RWPE2 (cell line): ENCODE results near the gene RNF215.

Experiments
- ATAC-seq: fragments of 200-7000 bp; cut with Tn5 transposase; 3 replicates; pipeline ENCODE4 v1.9.1; 2021; ENCODE audit warnings: low read depth
- DNase-seq: peaks from one replicate; pipeline ENCODE4 v3.0.0-alpha.2; 2020; ENCODE audit warnings: low spot score
- H3K27ac ChIP-seq: fragments of 450-650 bp; 2 replicates; pipeline ENCODE4 v1.5.1; 2017; ENCODE audit warnings: mild to moderate bottlenecking; ENCODE audit not compliant: poor library complexity, severe bottlenecking
- H3K27me3 ChIP-seq: fragments of 250-450 bp; sonication (Bioruptor Pico); 2 replicates; pipeline ENCODE4 v1.5.1; 2021; ENCODE audit warnings: mild to moderate bottlenecking, moderate library complexity; ENCODE audit not compliant: insufficient read depth, poor library complexity, severe bottlenecking
- H3K36me3 ChIP-seq: fragments of 250-450 bp; sonication (Bioruptor Pico); 2 replicates; pipeline ENCODE4 v1.5.1; 2020; ENCODE audit warnings: low read depth, mild to moderate bottlenecking, moderate library complexity
- H3K4me1 ChIP-seq: fragments of 250-450 bp; sonication (Bioruptor Pico); 2 replicates; pipeline ENCODE4 v1.5.1; 2021; ENCODE audit warnings: mild to moderate bottlenecking, moderate library complexity; ENCODE audit not compliant: insufficient read depth, poor library complexity, severe bottlenecking
- H3K4me3 ChIP-seq: fragments of 250-450 bp; sonication (Bioruptor Pico); 2 replicates; pipeline ENCODE4 v1.5.1; 2021; ENCODE audit warnings: mild to moderate bottlenecking, moderate library complexity; ENCODE audit not compliant: severe bottlenecking
- H3K9me3 ChIP-seq: fragments of 250-450 bp; sonication (Bioruptor Pico); 2 replicates; pipeline ENCODE4 v1.5.1; 2021; ENCODE audit warnings: mild to moderate bottlenecking, moderate library complexity; ENCODE audit not compliant: severe bottlenecking
- CTCF ChIP-seq: fragments of 450-650 bp; IDR thresholded peaks from one replicate; pipeline ENCODE4 v1.5.1; 2017; ENCODE audit warnings: mild to moderate bottlenecking, moderate library complexity; ENCODE audit not compliant: poor library complexity, severe bottlenecking

Gene RNF215

GRCh38 chr22:30372915-30373314 is 14.3 kb downstream of the RNF215 start:
- Histone ChIP-seq H3K4me1 (no peaks in the 10 kb centered on the region), H3K36me3 (peaks cover 7% of the 10 kb centered on the region), H3K27ac (no peak overlapping the region), H3K4me3 (no peak overlapping the region), H3K27me3 (no peaks in the 10 kb centered on the region), H3K9me3 (no peaks in the 10 kb centered on the region)
- ATAC-seq (no peak), DNase-seq (no peak)
- no peak for TF ChIP-seq CTCF

GRCh38 chr22:30371981-30372380 is 15.2 kb downstream of the RNF215 start:
- Histone ChIP-seq H3K9me3 (no peaks in the 10 kb centered on the region), H3K4me3 (no peak overlapping the region), H3K27ac (no peak overlapping the region), H3K27me3 (no peaks in the 10 kb centered on the region), H3K4me1 (no peaks in the 10 kb centered on the region), H3K36me3 (no peaks in the 10 kb centered on the region)
- TF ChIP-seq CTCF: no peak
- ATAC-seq (no peak), DNase-seq (no peak)

- Histone ChIP-seq H3K36me3 (no peaks in the 10 kb centered on the region), H3K27ac (no peak overlapping the region), H3K4me3 (no peak overlapping the region), H3K9me3 (no peaks in the 10 kb centered on the region), H3K4me1 (no peaks in the 10 kb centered on the region), H3K27me3 (no peaks in the 10 kb centered on the region)
- TF ChIP-seq CTCF: no peak
- DNase-seq: no peak
- ATAC-seq: no peak
Measured at GRCh38 chr22:30371321-30371720, 15.9 kb downstream of the RNF215 start.

GRCh38 chr22:30370641-30371230 is 16.5 kb downstream of the RNF215 start:
- Histone ChIP-seq H3K4me1 (no peaks in the 10 kb centered on the region), H3K9me3 (no peaks in the 10 kb centered on the region), H3K36me3 (no peaks in the 10 kb centered on the region), H3K4me3 (no peak overlapping the region), H3K27me3 (no peaks in the 10 kb centered on the region), H3K27ac (no peak overlapping the region)
- no peak for DNase-seq
- TF ChIP-seq CTCF: no peak
- no peak for ATAC-seq

GRCh38 chr22:30368420-30368819 is 18.8 kb downstream of the RNF215 start:
- no peak for ATAC-seq
- Histone ChIP-seq H3K4me3 (no peak overlapping the region), H3K27ac (no peak overlapping the region), H3K4me1 (no peaks in the 10 kb centered on the region), H3K27me3 (no peaks in the 10 kb centered on the region), H3K36me3 (no peaks in the 10 kb centered on the region), H3K9me3 (no peaks in the 10 kb centered on the region)
- DNase-seq: no peak
- no peak for TF ChIP-seq CTCF
